ENCODE results near the gene POLR1B. TPM values are rescaled to one million over a fixed set of nuclear protein-coding genes. Genes with fewer than 3 reads are reported as not detected.

POLR1B gene
- total and polyA plus RNA-seq, 10 of the 15 experiments (the other 5 are each of a cell fraction or from before 2014, with no cell fraction given): 13.4 to 55.8 (median 35.9) TPM

Small RNAs within 50 kb of the gene (small RNA-seq; reads per million reads assigned to genes)
- gene RF00019: not detected

Other genes starting within 250 kb of the POLR1B start
- 6.4 and 7.4 TPM in 2 replicates for gene RGPD8, start 108.8 kb upstream of the POLR1B start, total RNA-seq (2014; rRNA removed)
- 9.6 and 11.1 TPM in 2 replicates for gene RGPD8, start 108.8 kb upstream of the POLR1B start, total RNA-seq (2014; rRNA removed; fragmentation: Illumina TruSeq; extraction: Trizol)
- 6.5 and 7.3 TPM in 2 replicates for gene RGPD8, start 108.8 kb upstream of the POLR1B start, total RNA-seq (2021)
- 2.2 and 3.1 TPM in 2 replicates for gene RGPD8, start 108.8 kb upstream of the POLR1B start, polyA plus RNA-seq (2011; rRNA removed)
- 6.1 and 8.6 TPM in 2 replicates for gene RGPD8, start 108.8 kb upstream of the POLR1B start, polyA plus RNA-seq (2014; fragmentation: Illumina TruSeq; extraction: Trizol)
- under 1 TPM; 0.24 to 0.40 TPM for gene RGPD8, start 108.8 kb upstream of the POLR1B start, polyA plus RNA-seq (2014; fragmentation: Nextera tagmentation; extraction: Ambion mirVana)
- 3.5 and 3.6 TPM in 2 replicates for gene RGPD8, start 108.8 kb upstream of the POLR1B start, polyA plus RNA-seq (2014; rRNA removed)
- 1 to 10 TPM; 4.2 to 4.3 TPM for gene RGPD8, start 108.8 kb upstream of the POLR1B start, polyA plus RNA-seq (2016; fragmentation: Nextera tagmentation; extraction: Ambion mirVana)
- 16.6 and 16.7 TPM in 2 replicates for gene TTL, start 60.3 kb upstream of the POLR1B start, total RNA-seq (2014; rRNA removed)
- gene TTL, start 60.3 kb upstream of the POLR1B start, total RNA-seq (2014; rRNA removed; fragmentation: Illumina TruSeq; extraction: Trizol): 21.1 and 21.8 TPM in 2 replicates
- gene TTL, start 60.3 kb upstream of the POLR1B start, total RNA-seq (2021): 24.1 and 27.1 TPM in 2 replicates
- gene TTL, start 60.3 kb upstream of the POLR1B start, polyA plus RNA-seq (2011; rRNA removed): 17.4 and 19.9 TPM in 2 replicates
- 23.0 and 24.7 TPM in 2 replicates for gene TTL, start 60.3 kb upstream of the POLR1B start, polyA plus RNA-seq (2014; fragmentation: Illumina TruSeq; extraction: Trizol)
- gene TTL, start 60.3 kb upstream of the POLR1B start, polyA plus RNA-seq (2014; fragmentation: Nextera tagmentation; extraction: Ambion mirVana): 1 to 10 TPM; 3.9 to 4.8 TPM
- gene TTL, start 60.3 kb upstream of the POLR1B start, polyA plus RNA-seq (2014; rRNA removed): 15.2 and 15.5 TPM in 2 replicates
- 1 to 10 TPM; 5.0 to 5.2 TPM for gene TTL, start 60.3 kb upstream of the POLR1B start, polyA plus RNA-seq (2016; fragmentation: Nextera tagmentation; extraction: Ambion mirVana)
- 25.7 and 37.2 TPM in 2 replicates for gene CHCHD5, start 42.1 kb downstream of the POLR1B start, total RNA-seq (2014; rRNA removed)
- 21.5 and 22.9 TPM in 2 replicates for gene CHCHD5, start 42.1 kb downstream of the POLR1B start, total RNA-seq (2014; rRNA removed; fragmentation: Illumina TruSeq; extraction: Trizol)
- 40.6 and 43.1 TPM in 2 replicates for gene CHCHD5, start 42.1 kb downstream of the POLR1B start, total RNA-seq (2021)
- 10.0 and 18.5 TPM in 2 replicates for gene CHCHD5, start 42.1 kb downstream of the POLR1B start, polyA plus RNA-seq (2011; rRNA removed)
- 2.7 and 16.4 TPM in 2 replicates for gene CHCHD5, start 42.1 kb downstream of the POLR1B start, polyA plus RNA-seq (2014; fragmentation: Illumina TruSeq; extraction: Trizol)
- gene CHCHD5, start 42.1 kb downstream of the POLR1B start, polyA plus RNA-seq (2014; fragmentation: Nextera tagmentation; extraction: Ambion mirVana): 10 to 100 TPM; 65.1 to 85.6 TPM
- gene CHCHD5, start 42.1 kb downstream of the POLR1B start, polyA plus RNA-seq (2014; rRNA removed): 47.4 and 56.8 TPM in 2 replicates
- 100 to 1,000 TPM; 104 to 118 TPM for gene CHCHD5, start 42.1 kb downstream of the POLR1B start, polyA plus RNA-seq (2016; fragmentation: Nextera tagmentation; extraction: Ambion mirVana)
- 39.0 and 42.2 TPM in 2 replicates for gene SLC20A1, start 103.5 kb downstream of the POLR1B start, total RNA-seq (2014; rRNA removed)
- 40.5 and 41.2 TPM in 2 replicates for gene SLC20A1, start 103.5 kb downstream of the POLR1B start, total RNA-seq (2014; rRNA removed; fragmentation: Illumina TruSeq; extraction: Trizol)
- gene SLC20A1, start 103.5 kb downstream of the POLR1B start, total RNA-seq (2021): 50.5 and 59.1 TPM in 2 replicates
- 45.3 and 48.6 TPM in 2 replicates for gene SLC20A1, start 103.5 kb downstream of the POLR1B start, polyA plus RNA-seq (2011; rRNA removed)
- 46.8 and 59.1 TPM in 2 replicates for gene SLC20A1, start 103.5 kb downstream of the POLR1B start, polyA plus RNA-seq (2014; fragmentation: Illumina TruSeq; extraction: Trizol)
- 10 to 100 TPM; 21.2 to 22.6 TPM for gene SLC20A1, start 103.5 kb downstream of the POLR1B start, polyA plus RNA-seq (2014; fragmentation: Nextera tagmentation; extraction: Ambion mirVana)
- 37.6 and 39.8 TPM in 2 replicates for gene SLC20A1, start 103.5 kb downstream of the POLR1B start, polyA plus RNA-seq (2014; rRNA removed)
- 10 to 100 TPM; 46.9 to 49.5 TPM for gene SLC20A1, start 103.5 kb downstream of the POLR1B start, polyA plus RNA-seq (2016; fragmentation: Nextera tagmentation; extraction: Ambion mirVana)
- 0.34 and 0.38 TPM in 2 replicates for gene NT5DC4, start 178.6 kb downstream of the POLR1B start, total RNA-seq (2014; rRNA removed)
- 0.18 TPM in 1 of 2 replicates, not detected in the other for gene NT5DC4, start 178.6 kb downstream of the POLR1B start, total RNA-seq (2014; rRNA removed; fragmentation: Illumina TruSeq; extraction: Trizol)
- gene NT5DC4, start 178.6 kb downstream of the POLR1B start, total RNA-seq (2021): 0.85 TPM in 1 of 2 replicates, not detected in the other
- 1.6 and 2.7 TPM in 2 replicates for gene NT5DC4, start 178.6 kb downstream of the POLR1B start, polyA plus RNA-seq (2011; rRNA removed)
- gene NT5DC4, start 178.6 kb downstream of the POLR1B start, polyA plus RNA-seq (2014; fragmentation: Illumina TruSeq; extraction: Trizol): 0.04 and 0.10 TPM in 2 replicates
- gene NT5DC4, start 178.6 kb downstream of the POLR1B start, polyA plus RNA-seq (2014; fragmentation: Nextera tagmentation; extraction: Ambion mirVana): 1 to 10 TPM in 1 of 2 experiments, under 1 TPM in 1; 0.31 to 2.6 TPM
- 0.15 and 0.51 TPM in 2 replicates for gene NT5DC4, start 178.6 kb downstream of the POLR1B start, polyA plus RNA-seq (2014; rRNA removed)
- gene NT5DC4, start 178.6 kb downstream of the POLR1B start, polyA plus RNA-seq (2016; fragmentation: Nextera tagmentation; extraction: Ambion mirVana): under 1 TPM; 0.11 to 0.13 TPM
- gene CKAP2L, start 222.1 kb downstream of the POLR1B start, total RNA-seq (2014; rRNA removed): 18.1 and 21.1 TPM in 2 replicates
- gene CKAP2L, start 222.1 kb downstream of the POLR1B start, total RNA-seq (2014; rRNA removed; fragmentation: Illumina TruSeq; extraction: Trizol): 18.2 and 19.0 TPM in 2 replicates
- gene CKAP2L, start 222.1 kb downstream of the POLR1B start, total RNA-seq (2021): 20.7 and 23.7 TPM in 2 replicates
- 14.9 and 20.8 TPM in 2 replicates for gene CKAP2L, start 222.1 kb downstream of the POLR1B start, polyA plus RNA-seq (2011; rRNA removed)
- gene CKAP2L, start 222.1 kb downstream of the POLR1B start, polyA plus RNA-seq (2014; fragmentation: Illumina TruSeq; extraction: Trizol): 30.6 and 38.3 TPM in 2 replicates
- 10 to 100 TPM; 10.5 to 19.7 TPM for gene CKAP2L, start 222.1 kb downstream of the POLR1B start, polyA plus RNA-seq (2014; fragmentation: Nextera tagmentation; extraction: Ambion mirVana)
- 13.7 and 14.5 TPM in 2 replicates for gene CKAP2L, start 222.1 kb downstream of the POLR1B start, polyA plus RNA-seq (2014; rRNA removed)
- gene CKAP2L, start 222.1 kb downstream of the POLR1B start, polyA plus RNA-seq (2016; fragmentation: Nextera tagmentation; extraction: Ambion mirVana): 10 to 100 TPM; 27.4 to 37.4 TPM
- gene IL1A, start 242.0 kb downstream of the POLR1B start, total RNA-seq (2014; rRNA removed): 7.7 and 10.6 TPM in 2 replicates
- gene IL1A, start 242.0 kb downstream of the POLR1B start, total RNA-seq (2014; rRNA removed; fragmentation: Illumina TruSeq; extraction: Trizol): 8.2 and 9.5 TPM in 2 replicates
- gene IL1A, start 242.0 kb downstream of the POLR1B start, total RNA-seq (2021): 6.1 and 6.6 TPM in 2 replicates
- 0.10 TPM in 1 of 2 replicates, not detected in the other for gene IL1A, start 242.0 kb downstream of the POLR1B start, polyA plus RNA-seq (2011; rRNA removed)
- gene IL1A, start 242.0 kb downstream of the POLR1B start, polyA plus RNA-seq (2014; fragmentation: Illumina TruSeq; extraction: Trizol): 8.3 and 14.3 TPM in 2 replicates
- gene IL1A, start 242.0 kb downstream of the POLR1B start, polyA plus RNA-seq (2014; fragmentation: Nextera tagmentation; extraction: Ambion mirVana): 1 to 10 TPM; 5.7 to 8.7 TPM
- 5.6 and 7.2 TPM in 2 replicates for gene IL1A, start 242.0 kb downstream of the POLR1B start, polyA plus RNA-seq (2014; rRNA removed)
- gene IL1A, start 242.0 kb downstream of the POLR1B start, polyA plus RNA-seq (2016; fragmentation: Nextera tagmentation; extraction: Ambion mirVana): 1 to 10 TPM; 3.2 to 3.8 TPM

All from GM12878 (cell line).